Stomach (tissue), 4 donors: ENCODE measurements around the gene KLHDC8B.

Source experiments
- EP300 ChIP-seq: sonication (generic); formaldehyde crosslinking; IDR thresholded peaks from one replicate; pipeline ENCODE4 v1.6.1; 2017; ENCODE audit warnings: antibody characterized with exemption
- POLR2A ChIP-seq, 4 donors: fragments of 450-650 bp; IDR thresholded peaks; one replicate each; pipeline ENCODE4 v1.6.1; 2016; ENCODE audit warnings: antibody characterized with exemption in 4 of 4, control low read depth in 2 of 4, mild to moderate bottlenecking in 1 of 4, moderate library complexity in 1 of 4
- POLR2AphosphoS5 ChIP-seq, 3 donors: sonication (generic); formaldehyde crosslinking; IDR thresholded peaks; one replicate each; pipeline ENCODE4 v1.6.1; 2016; ENCODE audit warnings: antibody characterized with exemption in 3 of 3
- TF ChIP-seq, protein P1 (sequence below), 7 experiments: fragments of 450-650 bp in 4 of 7; fragments of 200-600 bp in 3 of 7; sonication (generic) in 3 of 7; IDR thresholded peaks; one replicate each; pipeline ENCODE4 v1.5.1; 2016 to 2019; ENCODE audit warnings: antibody characterized with exemption in 7 of 7, control low read depth in 2 of 7, mild to moderate bottlenecking in 1 of 7

GRCh38 chr3:49123687-49124086 lies 47.7 kb upstream of the KLHDC8B start:
- TF ChIP-seq, protein P1, sequence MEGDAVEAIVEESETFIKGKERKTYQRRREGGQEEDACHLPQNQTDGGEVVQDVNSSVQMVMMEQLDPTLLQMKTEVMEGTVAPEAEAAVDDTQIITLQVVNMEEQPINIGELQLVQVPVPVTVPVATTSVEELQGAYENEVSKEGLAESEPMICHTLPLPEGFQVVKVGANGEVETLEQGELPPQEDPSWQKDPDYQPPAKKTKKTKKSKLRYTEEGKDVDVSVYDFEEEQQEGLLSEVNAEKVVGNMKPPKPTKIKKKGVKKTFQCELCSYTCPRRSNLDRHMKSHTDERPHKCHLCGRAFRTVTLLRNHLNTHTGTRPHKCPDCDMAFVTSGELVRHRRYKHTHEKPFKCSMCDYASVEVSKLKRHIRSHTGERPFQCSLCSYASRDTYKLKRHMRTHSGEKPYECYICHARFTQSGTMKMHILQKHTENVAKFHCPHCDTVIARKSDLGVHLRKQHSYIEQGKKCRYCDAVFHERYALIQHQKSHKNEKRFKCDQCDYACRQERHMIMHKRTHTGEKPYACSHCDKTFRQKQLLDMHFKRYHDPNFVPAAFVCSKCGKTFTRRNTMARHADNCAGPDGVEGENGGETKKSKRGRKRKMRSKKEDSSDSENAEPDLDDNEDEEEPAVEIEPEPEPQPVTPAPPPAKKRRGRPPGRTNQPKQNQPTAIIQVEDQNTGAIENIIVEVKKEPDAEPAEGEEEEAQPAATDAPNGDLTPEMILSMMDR (IDR thresholded peaks at IDR 0.05), result no peak
- TF ChIP-seq POLR2A (IDR thresholded peaks at IDR 0.05) (no peak), EP300 (no peak), POLR2AphosphoS5 (IDR thresholded peaks at IDR 0.05) (no peak)
